ENCODE data around the gene PDXP. TPM values are rescaled to one million over a fixed set of nuclear protein-coding genes. Genes with fewer than 3 reads are reported as not detected.

PDXP gene
- total and polyA plus RNA-seq, 11 donors = 12.8 to 36.4 (median 25.9) TPM

DNA sequence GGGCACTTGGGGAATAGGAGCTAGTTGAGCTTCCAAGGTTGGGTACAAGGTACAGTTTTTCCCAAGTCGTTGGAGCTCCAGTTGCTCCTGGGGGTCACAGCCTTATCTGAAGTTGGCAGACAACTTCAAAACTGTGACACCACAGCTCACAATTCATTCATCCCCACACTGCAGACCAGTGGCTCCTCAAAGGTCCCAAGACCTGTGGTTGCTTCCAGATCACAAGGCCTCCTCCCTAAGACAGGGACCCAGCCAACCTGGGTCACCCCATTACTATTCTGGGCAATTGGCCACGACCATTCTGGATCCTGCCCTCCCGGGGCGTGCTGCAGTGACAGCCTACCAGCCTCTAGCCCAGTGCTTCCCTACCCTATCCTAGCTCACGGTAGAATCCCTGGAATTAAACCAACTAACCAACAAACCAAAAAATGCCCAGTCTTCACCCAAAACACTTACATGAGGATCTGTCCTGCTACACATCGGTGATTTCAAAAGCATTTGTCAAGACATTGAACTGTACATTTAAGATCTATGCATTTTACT is 862 bp upstream of the PDXP start:
- peak overlapping the region in 11 of 12 donors; percentile 21 to 71 (median 65) for H3K4me3 ChIP-seq
- ATAC-seq = no peak
- no peaks in the 10 kb centered on the region for H3K9me3 ChIP-seq
- no peak for DNase-seq
- H3K4me1 ChIP-seq = peaks cover 0 to 54% (median 39%) of the 10 kb centered on the region in 12 donors
- intact Hi-C loops (cut with DNase I) = loop anchor here in 5 of 10 donors (1.0 to 2.0 kb wide), 2 partner anchors 17 to 18 kb away; partner anchors contain the start of gene LGALS1 (in 5 of the 5)
- peaks cover 0 to 20% (median 0%) of the 10 kb centered on the region in 9 donors for H3K36me3 ChIP-seq
- TF ChIP-seq, protein P1, sequence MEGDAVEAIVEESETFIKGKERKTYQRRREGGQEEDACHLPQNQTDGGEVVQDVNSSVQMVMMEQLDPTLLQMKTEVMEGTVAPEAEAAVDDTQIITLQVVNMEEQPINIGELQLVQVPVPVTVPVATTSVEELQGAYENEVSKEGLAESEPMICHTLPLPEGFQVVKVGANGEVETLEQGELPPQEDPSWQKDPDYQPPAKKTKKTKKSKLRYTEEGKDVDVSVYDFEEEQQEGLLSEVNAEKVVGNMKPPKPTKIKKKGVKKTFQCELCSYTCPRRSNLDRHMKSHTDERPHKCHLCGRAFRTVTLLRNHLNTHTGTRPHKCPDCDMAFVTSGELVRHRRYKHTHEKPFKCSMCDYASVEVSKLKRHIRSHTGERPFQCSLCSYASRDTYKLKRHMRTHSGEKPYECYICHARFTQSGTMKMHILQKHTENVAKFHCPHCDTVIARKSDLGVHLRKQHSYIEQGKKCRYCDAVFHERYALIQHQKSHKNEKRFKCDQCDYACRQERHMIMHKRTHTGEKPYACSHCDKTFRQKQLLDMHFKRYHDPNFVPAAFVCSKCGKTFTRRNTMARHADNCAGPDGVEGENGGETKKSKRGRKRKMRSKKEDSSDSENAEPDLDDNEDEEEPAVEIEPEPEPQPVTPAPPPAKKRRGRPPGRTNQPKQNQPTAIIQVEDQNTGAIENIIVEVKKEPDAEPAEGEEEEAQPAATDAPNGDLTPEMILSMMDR (IDR thresholded peaks at IDR 0.05) = no peak
- no peak for TF ChIP-seq POLR2A (IDR thresholded peaks at IDR 0.05)
- WGBS, 4 donors = 7 to 10% (median 9%) methylated on average over 5 to 6 of the region's 6 CpGs
- H3K27ac ChIP-seq = peak overlapping the region in 11 of 12 donors; percentile 63 to 91 (median 81)
- no peaks in the 10 kb centered on the region for H3K27me3 ChIP-seq

DNA sequence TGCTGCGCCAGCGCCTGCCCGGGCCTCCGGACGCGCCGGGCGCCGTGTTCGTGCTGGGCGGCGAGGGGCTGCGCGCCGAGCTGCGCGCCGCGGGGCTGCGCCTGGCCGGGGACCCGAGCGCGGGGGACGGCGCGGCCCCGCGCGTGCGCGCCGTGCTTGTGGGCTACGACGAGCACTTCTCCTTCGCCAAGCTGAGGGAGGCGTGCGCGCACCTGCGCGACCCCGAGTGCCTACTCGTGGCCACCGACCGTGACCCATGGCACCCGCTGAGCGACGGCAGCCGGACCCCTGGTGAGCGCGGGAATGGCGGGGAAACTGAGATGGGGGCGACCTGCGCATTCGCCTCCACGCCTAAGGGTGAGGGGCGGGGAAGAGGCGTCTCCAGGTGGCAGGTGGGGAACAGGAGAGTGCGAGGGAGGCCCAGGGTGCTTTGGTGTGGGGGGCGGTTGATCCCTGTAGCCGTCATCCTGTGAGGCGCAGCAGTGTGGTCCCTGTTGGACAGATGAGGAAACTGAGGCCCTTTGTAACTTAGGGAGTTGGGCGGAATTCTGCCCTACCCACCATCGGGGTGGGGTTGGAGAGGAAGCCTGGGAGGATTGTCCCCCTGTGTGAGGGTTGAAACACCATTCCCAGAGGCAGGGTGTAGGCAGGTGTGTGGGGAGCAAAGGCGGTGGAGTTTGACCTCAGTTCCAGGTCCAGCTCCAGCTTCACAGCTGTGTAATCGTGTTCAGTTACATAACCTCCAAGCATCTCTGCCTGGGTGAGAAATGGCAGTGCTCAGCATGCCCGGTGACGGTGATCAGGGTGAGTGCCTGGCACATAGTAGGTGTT is 758 bp downstream of the PDXP start:
- Histone ChIP-seq H3K27ac (peak overlapping the region in 9 of 12 donors; percentile 51 to 88 (median 72)), H3K36me3 (peaks cover 0 to 4% (median 0%) of the 10 kb centered on the region in 9 donors), H3K27me3 (no peaks in the 10 kb centered on the region), H3K9me3 (no peaks in the 10 kb centered on the region), H3K4me3 (peak overlapping the region; percentile 40 to 86 (median 64)), H3K4me1 (peaks cover 0 to 56% (median 40%) of the 10 kb centered on the region in 12 donors)
- ATAC-seq = no peak
- intact Hi-C loops (cut with DNase I) = loop anchor here in 4 of 10 donors (2.0 kb wide), 1 partner anchor 16 kb away; the partner anchor contains the start of gene LGALS1 (in 4 of the 4)
- 3 to 8% (median 4%) methylated on average over 19 to 68 of the region's 68 CpGs for WGBS, 4 donors
- no peak for DNase-seq
- TF ChIP-seq, protein P1 (IDR thresholded peaks at IDR 0.05) = no peak
- TF ChIP-seq POLR2A (IDR thresholded peaks at IDR 0.05) = no peak

DNA sequence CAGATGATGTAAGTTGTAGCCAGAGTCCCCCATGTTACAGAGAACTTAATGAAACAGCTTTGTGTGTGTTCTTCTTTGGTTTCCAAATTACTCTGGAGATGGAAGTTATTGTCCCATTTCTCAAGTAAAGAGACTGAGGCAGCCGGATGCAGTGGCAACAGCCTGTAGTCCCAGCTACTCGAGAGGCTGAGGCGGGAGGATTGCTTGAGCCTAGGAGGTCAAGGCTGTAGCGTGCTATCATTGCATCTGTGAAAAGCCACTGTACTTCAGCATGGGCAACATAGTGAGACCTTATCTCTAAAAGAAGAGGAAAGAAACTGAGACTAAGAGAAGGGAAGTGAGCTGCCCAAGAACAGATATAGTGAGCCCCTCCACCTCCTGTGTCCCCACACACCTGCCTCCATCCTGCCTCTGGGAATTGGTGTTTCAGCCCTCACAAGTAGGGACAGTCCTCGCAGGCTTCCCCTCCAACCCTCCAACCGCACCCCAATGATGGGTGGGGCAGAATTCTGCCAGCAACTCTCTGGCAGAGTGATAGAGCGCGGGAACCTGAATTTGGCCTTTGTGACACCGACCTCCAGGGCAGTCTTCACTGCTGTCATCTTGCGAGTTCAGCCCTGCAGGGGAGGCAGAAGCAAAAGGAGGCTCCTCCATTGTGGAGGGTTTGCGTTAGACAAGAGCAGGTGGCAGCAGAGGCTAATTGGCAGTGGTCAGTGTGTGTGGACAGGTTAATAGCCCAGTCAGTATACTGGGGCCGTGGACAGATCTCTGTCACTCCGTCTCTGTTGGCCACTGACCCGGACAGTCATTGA is 1.6 kb downstream of the PDXP start:
- intact Hi-C loops (cut with DNase I) = loop anchor here in 5 of 10 donors (2.0 kb wide), 2 partner anchors 15 to 21 kb away; partner anchors contain the start of gene LGALS1 (in 4 of the 5)
- peaks cover 0 to 62% (median 43%) of the 10 kb centered on the region in 12 donors for H3K4me1 ChIP-seq

More for the DNA sequence above, 1.6 kb downstream of the PDXP start:
- Histone ChIP-seq H3K4me3 (peak overlapping the region in 10 of 12 donors; percentile 51 to 86 (median 66)), H3K36me3 (peaks cover 0 to under 1% (median 0%) of the 10 kb centered on the region in 9 donors), H3K27me3 (no peaks in the 10 kb centered on the region), H3K9me3 (no peaks in the 10 kb centered on the region), H3K27ac (peak overlapping the region in 6 of 12 donors; percentile 51 to 87 (median 73))
- 80 to 83% (median 82%) methylated on average over 14 of the region's 14 CpGs for WGBS, 4 donors
- TF ChIP-seq, protein P1 (IDR thresholded peaks at IDR 0.05) = no peak
- TF ChIP-seq POLR2A (IDR thresholded peaks at IDR 0.05) = no peak
- ATAC-seq (no peak), DNase-seq (no peak)
